Stimulated activated CD8-positive, alpha-beta memory T cell treated with anti-CD3 and anti-CD28 coated beads, Interleukin-12 subunit alpha, Interleukin-12 subunit beta, amount 100 ng/mL, for 1 hour (primary cell): ENCODE data around the gene INSR.
"Not testable (repeated sequence)": the region's sequence is repeated elsewhere in the genome, so short reads cannot be mapped to it uniquely, and the experiment has no call there.

Source experiments
- DNase-seq: peaks from one replicate; pipeline ENCODE4 v3.0.0-alpha.2; 2020; ENCODE audit warnings: low read depth

Gene INSR

DNA sequence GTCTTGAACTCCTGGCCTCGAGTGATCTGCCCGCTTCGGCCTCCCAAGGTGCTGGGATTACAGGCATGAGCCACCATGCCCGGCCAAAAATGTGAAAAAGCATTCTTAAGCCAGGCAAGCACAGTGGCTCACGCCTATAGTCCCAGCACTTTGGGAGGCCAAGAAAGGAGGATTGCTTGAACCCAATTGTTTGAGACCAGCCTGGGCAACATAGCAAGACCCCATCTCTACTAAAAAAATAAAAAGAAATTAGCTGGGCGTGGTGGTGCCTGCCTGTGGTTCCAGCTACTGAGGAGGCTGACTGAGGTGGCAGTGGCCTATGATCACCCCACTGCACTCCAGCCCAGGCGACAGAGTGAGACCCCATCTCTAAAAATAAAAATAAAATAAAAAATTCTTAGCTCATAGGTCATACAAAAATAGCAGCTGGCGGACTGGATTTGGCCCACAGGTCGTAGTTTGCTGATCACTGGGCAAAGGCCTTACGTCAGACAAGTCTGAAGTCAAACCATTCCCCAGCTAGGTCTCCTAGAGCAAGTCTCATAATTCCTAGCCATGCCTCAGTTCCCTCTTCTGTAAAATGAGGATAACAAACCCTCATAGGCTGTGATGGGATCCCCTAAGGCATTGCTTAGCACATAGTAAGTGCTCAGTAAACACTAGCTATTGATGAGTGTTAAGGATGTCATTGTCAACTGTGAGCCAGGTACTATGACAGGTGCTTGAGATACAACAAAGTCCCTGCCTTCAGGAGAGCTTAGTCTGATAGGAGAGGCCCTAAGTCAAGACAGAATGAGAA is 36.0 kb downstream of the INSR start:
- no peak for DNase-seq

- DNase-seq = no peak
These were observed 36.8 kb downstream of the INSR start for GRCh38 chr19:7257148-7258040.

DNA sequence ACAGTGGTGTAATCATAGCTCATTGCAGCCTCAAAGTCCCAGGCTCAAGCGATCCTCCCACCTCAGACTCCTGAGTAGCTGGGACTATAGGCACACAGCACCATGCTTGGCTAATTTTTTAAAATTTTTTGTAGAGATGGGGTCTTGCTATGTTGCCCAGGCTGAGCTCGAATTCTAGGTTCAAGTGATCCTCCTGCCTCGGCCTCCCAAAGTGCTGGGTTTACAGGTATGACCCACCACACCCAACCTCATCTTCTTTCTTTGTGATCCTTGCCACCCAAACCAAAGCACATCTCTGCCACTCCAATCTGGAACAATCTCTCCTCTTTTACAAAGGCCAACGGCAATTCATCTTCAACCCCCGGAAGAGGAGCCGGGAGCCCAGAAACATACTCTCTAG is 38.6 kb downstream of the INSR start:
- no peak for DNase-seq

- no peak for DNase-seq
These were observed 39.1 kb downstream of the INSR start for GRCh38 chr19:7255119-7255518.

DNA sequence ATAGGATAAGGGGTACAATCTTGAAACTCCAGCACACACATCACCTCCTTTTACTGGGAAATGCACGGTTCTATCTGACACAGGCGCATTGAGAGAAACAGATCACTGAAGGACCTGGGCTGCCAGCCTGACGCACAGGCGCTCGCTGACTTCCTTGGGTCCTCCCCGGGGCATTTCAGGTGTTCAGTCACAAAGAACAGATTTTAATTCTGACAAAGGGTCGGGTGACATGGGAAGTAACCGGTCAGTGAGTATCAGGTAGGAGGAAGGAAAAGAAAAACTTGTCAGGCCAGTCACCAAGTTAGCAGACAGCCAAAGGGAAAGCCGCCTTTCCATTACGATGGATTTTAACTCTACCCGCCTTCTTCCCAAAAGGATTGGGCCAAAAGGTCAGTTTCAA is 39.6 kb downstream of the INSR start:
- no peak for DNase-seq

GRCh38 chr19:7252364-7252763 is 41.9 kb downstream of the INSR start:
- DNase-seq = no peak

DNA sequence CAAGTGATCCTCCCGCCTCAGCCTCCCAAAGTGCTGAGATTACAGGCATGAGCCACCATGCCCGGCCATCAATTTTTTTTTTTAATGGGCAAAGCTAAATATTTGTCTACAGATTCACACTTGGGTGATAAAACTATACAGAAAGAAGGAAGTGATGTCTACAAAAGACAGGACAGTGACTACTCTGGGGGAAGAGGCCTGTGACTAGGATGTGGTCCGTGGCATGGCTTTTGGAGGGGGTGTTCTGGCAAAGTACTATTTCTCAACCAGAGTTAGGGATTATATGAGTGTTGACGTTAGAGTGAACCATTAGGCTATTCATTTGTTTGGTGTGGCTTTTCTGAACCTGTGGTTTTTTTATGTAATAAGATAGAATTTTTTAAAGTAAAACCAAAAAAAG is 42.7 kb downstream of the INSR start:
- DNase-seq = no peak

GRCh38 chr19:7250951-7251350 is 43.3 kb downstream of the INSR start:
- no peak for DNase-seq

DNA sequence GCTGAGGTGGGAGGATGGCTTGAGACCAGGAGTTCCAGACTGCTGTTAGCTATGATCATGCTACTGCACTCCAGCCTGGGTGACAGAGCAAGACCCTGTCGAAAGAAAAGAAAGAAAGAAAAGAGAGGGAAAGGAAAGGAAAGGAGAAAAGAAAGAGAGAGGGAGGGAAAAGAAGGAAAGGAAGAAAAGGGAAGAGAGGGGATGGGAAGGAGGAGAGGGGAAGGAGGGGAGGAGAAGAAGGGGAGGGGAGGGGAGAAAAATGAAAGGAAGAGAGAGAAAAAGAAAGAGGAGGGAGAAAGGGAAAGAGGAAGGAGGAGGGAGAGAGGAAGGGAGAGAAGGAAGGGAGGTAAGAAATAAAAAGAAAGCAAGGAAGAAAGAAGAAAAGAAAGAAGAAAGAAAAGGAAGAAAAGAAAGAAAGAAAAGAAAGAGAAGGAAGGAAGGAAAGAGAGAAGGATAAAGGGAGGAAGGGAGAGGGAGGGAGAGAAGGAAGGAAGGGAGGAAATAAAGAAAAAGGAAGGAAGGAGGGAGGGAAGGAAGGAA is 44.1 kb downstream of the INSR start:
- no peak for DNase-seq

GRCh38 chr19:7247155-7247554 is 47.1 kb downstream of the INSR start:
- DNase-seq = no peak

DNA sequence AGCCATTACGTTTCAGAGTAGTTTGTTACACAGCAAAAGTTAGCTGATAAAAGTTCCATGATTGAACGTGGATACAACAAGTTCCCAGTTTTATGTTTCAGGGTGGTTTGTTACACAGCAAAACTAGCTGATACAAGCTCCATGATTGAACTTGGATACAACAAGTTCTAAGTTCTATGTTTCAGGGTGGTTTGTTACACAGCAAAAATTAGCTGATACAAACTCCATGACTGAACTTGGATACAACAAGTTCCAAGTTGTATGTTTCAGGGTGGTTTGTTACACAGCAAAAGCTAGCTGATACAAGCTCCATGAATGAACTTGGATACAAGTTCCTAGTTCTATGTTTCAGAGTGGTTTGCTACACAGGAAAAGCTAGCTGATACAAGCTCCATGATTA is 47.6 kb downstream of the INSR start:
- no peak for DNase-seq

- DNase-seq = no peak
These were observed 51.5 kb downstream of the INSR start for GRCh38 chr19:7242601-7243258.

- DNase-seq = no peak
These were observed 56.2 kb downstream of the INSR start for GRCh38 chr19:7238051-7238450.

GRCh38 chr19:7236153-7236552 is 58.1 kb downstream of the INSR start:
- no peak for DNase-seq

GRCh38 chr19:7230826-7231225 is 63.4 kb downstream of the INSR start:
- DNase-seq = no peak

- DNase-seq = no peak
These were observed 64.5 kb downstream of the INSR start for GRCh38 chr19:7229735-7230134.

DNA sequence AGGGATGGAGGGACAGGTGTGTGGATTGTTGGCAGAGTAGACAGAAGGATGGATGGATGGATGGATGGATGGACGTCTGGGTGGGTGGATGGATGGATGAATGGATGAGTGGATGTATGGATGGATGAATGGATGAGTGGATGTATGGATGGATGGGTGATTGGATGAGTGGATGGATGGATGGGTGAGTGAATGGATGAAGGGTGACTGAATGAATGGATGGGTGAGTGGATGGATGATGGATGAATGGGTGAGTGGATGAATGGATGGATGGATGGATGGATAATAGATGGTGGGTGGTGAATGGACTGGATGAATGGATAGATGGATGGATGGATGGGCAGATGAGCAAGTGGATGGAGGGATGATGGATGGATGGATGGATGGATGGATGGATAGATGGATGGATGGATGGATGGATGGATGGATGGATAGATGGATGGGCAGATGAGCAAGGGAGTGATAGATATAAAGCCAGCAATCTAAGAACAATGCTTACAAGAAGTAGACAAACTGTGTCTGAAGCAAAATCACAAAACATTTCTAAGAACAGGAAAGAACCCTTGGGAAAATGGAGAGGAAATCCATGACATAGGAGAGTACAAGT is 65.2 kb downstream of the INSR start:
- DNase-seq = no peak

GRCh38 chr19:7227735-7228134 is 66.5 kb downstream of the INSR start:
- DNase-seq = no peak

GRCh38 chr19:7227149-7227548 is 67.1 kb downstream of the INSR start:
- DNase-seq = not testable (repeated sequence)

DNA sequence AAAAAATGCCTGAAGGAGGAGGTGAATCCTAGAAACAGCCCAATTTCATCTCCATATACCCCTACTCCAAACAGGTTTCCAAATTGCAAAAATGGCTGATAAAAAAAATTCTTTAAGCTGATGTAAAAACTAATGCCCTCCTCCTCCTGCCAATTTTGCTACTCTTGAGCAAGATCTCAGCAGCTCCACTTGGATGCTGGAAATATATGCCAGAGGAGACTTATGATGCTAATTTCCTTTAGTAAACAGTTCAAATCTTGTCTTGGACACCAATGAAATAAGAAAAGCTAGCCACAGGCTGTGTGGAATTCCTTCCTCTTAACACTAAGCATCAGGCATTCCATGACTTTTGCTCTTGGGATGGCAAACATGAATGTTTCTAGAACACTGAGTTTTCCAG is 67.5 kb downstream of the INSR start:
- no peak for DNase-seq

DNA sequence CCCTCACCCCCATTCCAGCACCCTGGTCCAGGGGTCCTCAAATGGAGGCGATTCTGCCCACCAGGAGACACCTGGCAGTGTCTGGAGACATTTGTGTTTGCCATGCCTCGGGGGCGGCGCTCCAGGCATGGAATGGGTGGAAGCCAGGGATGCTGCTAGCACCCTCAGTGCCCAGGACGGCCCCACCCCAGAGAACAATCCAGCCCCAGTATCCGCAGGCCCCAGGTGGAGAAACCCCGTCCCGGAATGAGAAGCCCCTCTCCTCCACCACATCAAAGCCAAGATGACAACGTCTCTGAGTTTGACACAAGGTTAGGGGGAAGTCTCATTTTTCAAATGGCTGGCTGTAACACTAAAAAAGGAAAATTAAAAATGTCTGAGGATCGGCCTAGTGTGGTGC is 68.5 kb downstream of the INSR start:
- DNase-seq = no peak

DNA sequence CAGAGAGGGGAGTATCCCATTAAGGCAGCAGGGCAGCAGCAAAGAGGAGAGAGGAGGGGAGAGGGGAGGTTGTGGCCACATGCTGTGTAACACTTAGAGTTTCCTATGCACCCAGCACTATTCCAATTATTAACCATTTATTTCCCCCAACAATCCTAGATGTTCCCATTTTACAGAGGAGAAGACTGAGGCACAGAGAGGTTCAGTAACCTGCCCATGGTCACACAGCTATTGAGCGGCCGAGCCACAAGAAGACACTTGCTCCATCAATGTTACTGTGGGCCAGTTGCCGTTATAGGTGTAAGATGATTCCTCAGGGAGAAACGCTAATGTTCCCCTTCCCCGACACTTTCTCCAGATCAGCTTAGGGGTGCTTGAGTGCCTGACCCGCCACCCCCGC is 69.2 kb downstream of the INSR start:
- DNase-seq = no peak
